CD8-positive, alpha-beta memory T cell (primary cell): ENCODE results near the gene MYO6. TPM values are rescaled to one million over a fixed set of nuclear protein-coding genes. Genes with fewer than 3 reads are reported as not detected.
"Not testable (repeated sequence)": the region's sequence is repeated elsewhere in the genome, so short reads cannot be mapped to it uniquely, and the experiment has no call there.

Experiments used
- CTCF ChIA-PET: fragments of 350-600 bp; sonication (Branson Sonifier 250); formaldehyde crosslinking; loops from one replicate; lab custom pipeline; 2021; ENCODE audit warnings: antibody characterized with exemption; lab: Charles Lee
- POLR2A ChIA-PET: fragments of 350-600 bp; sonication (Branson Sonifier 250); formaldehyde crosslinking; loops from one replicate; lab custom pipeline; 2021; ENCODE audit warnings: antibody characterized with exemption; lab: Charles Lee
- DNase-seq, 5 donors: peaks; one replicate each; pipeline versions ENCODE4 v3.0.0 to v3.0.0-alpha.2; 2020 to 2022; ENCODE audit warnings: mixed read lengths in 1 of 5
- H3K27ac ChIP-seq: one replicate; pipeline ENCODE4 v1.7.0; 2013; ENCODE audit warnings: low read depth, mild to moderate bottlenecking, low read length, moderate library complexity
- H3K27me3 ChIP-seq: 2 replicates; pipeline ENCODE4 v1.7.0; 2013; ENCODE audit warnings: low read length, mild to moderate bottlenecking; ENCODE audit not compliant: insufficient read depth, poor library complexity, severe bottlenecking
- H3K36me3 ChIP-seq: 2 replicates; pipeline ENCODE4 v1.7.0; 2013; ENCODE audit warnings: mild to moderate bottlenecking, low read length, moderate library complexity; ENCODE audit not compliant: insufficient read depth
- H3K4me1 ChIP-seq: 2 replicates; pipeline ENCODE4 v1.7.0; 2013; ENCODE audit warnings: mild to moderate bottlenecking, low read length, moderate library complexity; ENCODE audit not compliant: insufficient read depth
- H3K4me3 ChIP-seq: 2 replicates; pipeline ENCODE4 v1.7.0; 2013; ENCODE audit warnings: mild to moderate bottlenecking, low read length
- H3K9me3 ChIP-seq: 2 replicates; pipeline ENCODE4 v1.7.0; 2013; ENCODE audit warnings: mild to moderate bottlenecking, low read length
- H3K27ac Mint-ChIP-seq, 8 donors: one replicate each; pipeline ENCODE4 v1.8.0; 2020 to 2021; ENCODE audit warnings: mixed read lengths in 8 of 8, mild to moderate bottlenecking in 6 of 8, inconsistent platforms in 3 of 8, moderate library complexity in 3 of 8
- H3K27me3 Mint-ChIP-seq, 2 donors: one replicate each; pipeline ENCODE4 v1.8.0; 2020 to 2021; ENCODE audit warnings: mixed read lengths in 2 of 2, mild to moderate bottlenecking in 1 of 2, moderate library complexity in 1 of 2
- H3K36me3 Mint-ChIP-seq, 3 donors: one replicate each; pipeline ENCODE4 v1.8.0; 2020 to 2021; ENCODE audit warnings: mixed read lengths in 3 of 3, inconsistent platforms in 1 of 3, mild to moderate bottlenecking in 1 of 3
- H3K4me1 Mint-ChIP-seq, 3 donors: one replicate each; pipeline ENCODE4 v1.8.0; 2020 to 2021; ENCODE audit warnings: mixed read lengths in 3 of 3, inconsistent platforms in 1 of 3, mild to moderate bottlenecking in 1 of 3
- H3K4me3 Mint-ChIP-seq, 7 donors: one replicate each; pipeline ENCODE4 v1.8.0; 2020 to 2021; ENCODE audit warnings: mixed read lengths in 7 of 7, mild to moderate bottlenecking in 6 of 7, moderate library complexity in 4 of 7, inconsistent platforms in 2 of 7
- H3K9me3 Mint-ChIP-seq, 5 donors: one replicate each; pipeline ENCODE4 v1.8.0; 2020 to 2022; ENCODE audit warnings: mixed read lengths in 5 of 5, mild to moderate bottlenecking in 3 of 5, moderate library complexity in 2 of 5, inconsistent platforms in 1 of 5
- polyA plus RNA-seq: library from polyadenylated mRNA; unstranded; fragments of 300-500 nt; fragmentation: Illumina TruSeq; gene quantifications from one replicate; pipeline ENCODE4 v1.2.3, GENCODE V29; 2021
- total RNA-seq, 2 experiments: library from RNA; stranded (reverse); gene quantifications; one replicate each; pipeline ENCODE4 v1.2.3, GENCODE V29; 2021

Gene MYO6
- total and polyA plus RNA-seq, 3 experiments from 2014 or later, result 5.4 to 6.5 (median 5.8) TPM

- H3K4me1 ChIP-seq, H3K27ac ChIP-seq, H3K27ac Mint-ChIP-seq, DNase-seq, H3K27me3 ChIP-seq, H3K27me3 Mint-ChIP-seq, H3K9me3 Mint-ChIP-seq, H3K4me3 Mint-ChIP-seq, H3K36me3 Mint-ChIP-seq, H3K4me1 Mint-ChIP-seq, H3K36me3 ChIP-seq, POLR2A ChIA-PET, CTCF ChIA-PET, H3K9me3 ChIP-seq, H3K4me3 ChIP-seq: not testable (repeated sequence)
Measured at GRCh38 chr6:75900216-75900615, 151.2 kb downstream of the MYO6 start.

- H3K27ac Mint-ChIP-seq, H3K4me1 Mint-ChIP-seq, H3K27me3 ChIP-seq, H3K9me3 ChIP-seq, H3K4me3 ChIP-seq, H3K27me3 Mint-ChIP-seq, H3K27ac ChIP-seq, H3K4me1 ChIP-seq, H3K9me3 Mint-ChIP-seq, CTCF ChIA-PET, DNase-seq, H3K36me3 Mint-ChIP-seq, H3K36me3 ChIP-seq, H3K4me3 Mint-ChIP-seq, POLR2A ChIA-PET: not testable (repeated sequence)
Measured at GRCh38 chr6:75905129-75905528, 156.1 kb downstream of the MYO6 start.

DNA sequence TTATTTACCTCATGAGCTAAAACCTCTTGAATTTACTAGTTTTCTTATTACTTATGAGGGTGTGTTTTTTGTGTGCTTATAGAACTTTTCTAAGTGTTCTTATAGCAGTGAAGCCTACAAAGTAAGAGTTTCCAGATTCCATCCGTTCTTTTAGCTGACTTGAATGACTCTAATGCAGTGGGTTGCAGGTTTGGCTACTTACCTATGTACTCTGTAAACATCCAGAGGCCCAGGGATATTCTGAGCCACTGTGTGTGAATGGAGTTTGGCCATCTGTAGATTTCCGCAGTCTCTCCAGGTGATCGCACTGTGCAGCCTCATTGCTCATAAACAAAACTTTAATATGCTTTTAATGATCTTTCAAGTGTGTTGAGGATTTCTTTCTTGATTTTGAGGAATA, 157.8 kb downstream of the MYO6 start:
- Mint-ChIP-seq H3K4me3 (no peak overlapping the region), H3K4me1 (no peaks in the 10 kb centered on the region), H3K9me3 (no peaks in the 10 kb centered on the region), H3K36me3 (peaks cover 0 to 2% (median 0%) of the 10 kb centered on the region in 3 donors), H3K27me3 (peaks cover 0 to 2% of the 10 kb centered on the region in 2 donors), H3K27ac (no peak overlapping the region)
- DNase-seq, result no peak
- Histone ChIP-seq H3K9me3 (no peaks in the 10 kb centered on the region), H3K27me3 (no peaks in the 10 kb centered on the region), H3K4me1 (no peaks in the 10 kb centered on the region), H3K36me3 (no peaks in the 10 kb centered on the region), H3K27ac (no peak overlapping the region), H3K4me3 (no peak overlapping the region)
- ChIA-PET POLR2A (no interaction called here), CTCF (interaction anchor here (1.6 kb wide), 1 partner anchor 13 kb away, joined by 7 read pairs; no protein-coding TSS in a partner anchor)

DNA sequence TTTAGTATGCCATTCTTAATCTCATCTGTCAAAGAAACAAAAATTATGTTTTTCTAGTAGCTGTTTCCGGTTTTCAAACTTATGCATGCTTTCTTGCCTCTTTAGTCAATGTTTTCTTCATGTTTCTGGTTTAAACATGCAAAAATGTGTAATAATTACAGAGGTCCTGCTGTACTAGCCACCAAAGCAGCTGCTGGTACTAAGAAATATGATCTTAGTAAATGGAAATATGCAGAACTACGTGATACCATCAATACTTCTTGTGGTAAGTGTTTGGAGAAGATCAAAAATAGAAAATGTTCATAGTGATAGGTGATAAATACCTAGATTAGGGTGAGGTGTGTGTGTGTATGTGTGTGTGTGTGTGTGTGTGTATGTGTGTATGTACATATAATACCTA, 158.4 kb downstream of the MYO6 start:
- Histone ChIP-seq H3K4me1 (no peaks in the 10 kb centered on the region), H3K36me3 (no peaks in the 10 kb centered on the region), H3K27ac (no peak overlapping the region), H3K27me3 (no peaks in the 10 kb centered on the region), H3K9me3 (no peaks in the 10 kb centered on the region), H3K4me3 (no peak overlapping the region)
- H3K36me3 Mint-ChIP-seq, result peaks cover 0 to 2% (median 0%) of the 10 kb centered on the region in 3 donors
- POLR2A ChIA-PET, result no interaction called here
- peaks cover 0 to 2% of the 10 kb centered on the region in 2 donors for H3K27me3 Mint-ChIP-seq
- DNase-seq, result no peak
- no peaks in the 10 kb centered on the region for H3K9me3 Mint-ChIP-seq
- no peak overlapping the region for H3K27ac Mint-ChIP-seq
- CTCF ChIA-PET, result no interaction called here
- H3K4me3 Mint-ChIP-seq, result no peak overlapping the region
- H3K4me1 Mint-ChIP-seq, result no peaks in the 10 kb centered on the region

DNA sequence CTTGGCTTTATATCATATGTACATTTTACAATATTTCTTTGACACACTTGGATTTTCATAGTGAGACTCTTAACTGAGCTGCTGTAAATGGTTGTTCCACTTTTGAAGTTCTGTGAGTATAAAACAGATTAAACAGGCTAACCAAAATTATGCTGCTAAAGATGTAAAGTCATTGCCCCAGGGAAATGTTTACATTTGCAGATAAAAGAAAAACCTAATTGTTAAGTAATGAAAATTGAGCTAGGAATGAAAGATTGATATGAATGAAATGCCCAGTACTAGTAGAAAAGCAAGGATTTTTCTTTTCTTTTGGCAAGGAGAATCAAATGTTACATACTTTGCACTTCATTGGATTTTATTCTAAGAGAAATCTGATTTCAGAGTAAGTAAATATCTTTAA, 164.0 kb downstream of the MYO6 start:
- DNase-seq, result no peak
- no peak overlapping the region for H3K27ac ChIP-seq
- no peaks in the 10 kb centered on the region for H3K4me1 ChIP-seq
- H3K27me3 ChIP-seq, result no peaks in the 10 kb centered on the region
- Mint-ChIP-seq H3K4me3 (no peak overlapping the region), H3K27ac (no peak overlapping the region), H3K9me3 (no peaks in the 10 kb centered on the region), H3K36me3 (peaks cover 1 to 18% (median 11%) of the 10 kb centered on the region in 3 donors), H3K27me3 (no peaks in the 10 kb centered on the region), H3K4me1 (no peaks in the 10 kb centered on the region)
- POLR2A ChIA-PET, result no interaction called here
- CTCF ChIA-PET, result no interaction called here
- no peak overlapping the region for H3K4me3 ChIP-seq
- H3K36me3 ChIP-seq, result no peaks in the 10 kb centered on the region
- no peaks in the 10 kb centered on the region for H3K9me3 ChIP-seq

DNA sequence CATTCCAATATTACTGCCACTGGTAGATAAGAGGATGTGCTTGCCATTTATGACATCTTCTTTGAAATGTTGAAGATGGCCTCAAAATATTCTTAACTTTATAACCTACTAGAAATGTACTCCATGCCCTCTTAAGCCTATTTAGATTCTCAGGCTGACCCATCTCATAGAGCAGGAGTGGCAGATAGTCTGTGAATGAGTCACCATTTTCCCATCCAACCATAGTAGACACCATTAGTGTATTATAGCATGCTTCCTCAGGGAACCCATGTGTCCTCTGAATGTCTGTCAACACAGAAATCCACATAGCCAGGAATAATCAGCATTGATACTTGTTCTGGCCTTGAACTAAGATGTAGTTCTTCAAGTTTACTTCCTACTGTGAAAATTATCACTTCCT, 173.2 kb downstream of the MYO6 start:
- no peak for DNase-seq

DNA sequence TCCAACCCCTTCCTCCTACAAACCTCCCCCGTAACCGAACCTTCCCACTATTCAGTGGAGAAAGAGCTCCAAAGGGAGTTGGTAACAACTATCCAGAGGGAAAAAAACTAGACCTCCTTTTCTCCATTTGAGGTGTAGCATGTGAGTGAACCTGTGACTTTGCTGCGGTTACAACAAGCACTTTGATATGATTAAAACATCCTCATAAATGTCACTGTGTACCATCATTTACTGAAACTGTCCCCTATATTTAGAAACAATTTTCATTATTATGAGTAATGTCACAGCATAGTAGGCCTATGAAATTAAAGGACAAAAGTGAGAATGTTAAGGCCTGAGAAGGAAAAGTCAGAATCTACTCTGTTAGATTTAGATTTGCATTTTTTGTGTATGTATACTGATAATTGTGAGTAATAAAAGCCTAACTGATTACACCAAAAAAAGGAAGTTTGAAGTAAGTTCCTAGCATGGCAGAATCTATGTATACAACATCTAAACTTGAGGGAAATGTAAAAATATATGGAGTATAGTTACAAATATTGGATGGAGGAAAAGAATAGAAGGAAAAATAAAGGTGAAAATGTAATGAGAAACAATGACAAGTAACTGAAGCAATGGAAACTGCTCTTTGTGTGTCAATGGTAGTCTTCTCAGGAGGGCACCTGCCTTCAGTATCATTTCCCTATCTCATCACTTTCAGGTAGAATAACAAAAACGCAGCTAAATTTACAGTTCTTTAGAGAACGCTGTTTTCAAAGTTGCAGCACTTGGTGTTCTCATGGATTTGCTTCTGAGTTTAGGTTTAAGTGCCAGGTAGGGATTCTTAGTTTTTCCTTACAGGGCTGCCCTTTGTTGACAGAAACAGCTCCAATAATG, 177.5 kb downstream of the MYO6 start:
- POLR2A ChIA-PET, result no interaction called here
- H3K9me3 Mint-ChIP-seq, result no peaks in the 10 kb centered on the region

More for the DNA sequence above, 173.2 kb downstream of the MYO6 start:
- Histone ChIP-seq H3K4me3 (no peak overlapping the region), H3K27ac (no peak overlapping the region), H3K9me3 (no peaks in the 10 kb centered on the region), H3K36me3 (no peaks in the 10 kb centered on the region), H3K4me1 (no peaks in the 10 kb centered on the region), H3K27me3 (no peaks in the 10 kb centered on the region)
- peaks cover 0 to 2% of the 10 kb centered on the region in 2 donors for H3K27me3 Mint-ChIP-seq
- ChIA-PET CTCF (no interaction called here), POLR2A (no interaction called here)
- H3K27ac Mint-ChIP-seq, result no peak overlapping the region
- no peaks in the 10 kb centered on the region for H3K9me3 Mint-ChIP-seq
- peaks cover 0 to 7% (median 0%) of the 10 kb centered on the region in 3 donors for H3K36me3 Mint-ChIP-seq
- H3K4me3 Mint-ChIP-seq, result no peak overlapping the region
- no peaks in the 10 kb centered on the region for H3K4me1 Mint-ChIP-seq

DNA sequence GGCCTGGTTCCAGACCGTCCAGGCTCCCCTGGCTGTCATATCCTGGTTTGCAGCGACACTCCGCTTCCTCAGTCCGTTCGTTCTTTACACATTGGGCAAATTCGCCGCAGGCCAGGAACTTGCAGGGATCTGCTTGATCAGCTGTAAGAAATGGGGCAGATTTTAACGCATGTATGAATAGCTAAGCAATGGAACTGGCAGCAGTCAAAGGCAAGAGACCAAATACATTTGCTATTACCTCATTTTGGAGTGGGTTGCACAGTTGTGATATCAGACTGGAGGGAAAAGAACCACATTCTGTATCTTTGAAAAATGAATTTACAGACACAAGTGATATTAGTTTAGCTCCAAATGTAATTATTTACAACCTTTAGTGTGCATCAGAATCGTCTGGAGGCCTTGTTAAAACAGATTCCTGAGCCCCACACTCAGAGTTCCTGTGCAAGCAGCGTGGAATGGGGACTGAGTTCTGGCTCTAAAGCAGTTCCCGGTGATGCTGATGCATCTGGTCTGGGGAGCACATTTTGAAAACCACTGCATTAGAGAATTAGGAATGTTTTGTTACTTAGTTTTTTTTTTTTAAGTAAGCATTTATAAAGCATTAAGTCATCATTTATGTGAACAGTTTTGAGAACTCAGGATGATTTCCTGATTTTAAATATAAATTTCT, 182.1 kb downstream of the MYO6 start:
- ChIA-PET CTCF (no interaction called here), POLR2A (no interaction called here)
- peaks cover 5 to 16% (median 14%) of the 10 kb centered on the region in 3 donors for H3K4me1 Mint-ChIP-seq
- Histone ChIP-seq H3K4me1 (no peaks in the 10 kb centered on the region), H3K9me3 (no peaks in the 10 kb centered on the region), H3K36me3 (no peaks in the 10 kb centered on the region), H3K27me3 (no peaks in the 10 kb centered on the region), H3K27ac (no peak overlapping the region), H3K4me3 (no peak overlapping the region)
- H3K27me3 Mint-ChIP-seq, result peaks cover 8 to 19% of the 10 kb centered on the region in 2 donors
- no peak overlapping the region for H3K27ac Mint-ChIP-seq
- DNase-seq, result no peak
- no peaks in the 10 kb centered on the region for H3K9me3 Mint-ChIP-seq
- H3K36me3 Mint-ChIP-seq, result peaks cover 0 to 3% (median 0%) of the 10 kb centered on the region in 3 donors
- no peak overlapping the region for H3K4me3 Mint-ChIP-seq

More for the DNA sequence above, 177.5 kb downstream of the MYO6 start:
- H3K4me1 ChIP-seq, result no peaks in the 10 kb centered on the region
- CTCF ChIA-PET, result no interaction called here
- Mint-ChIP-seq H3K27me3 (peaks cover 0 to 2% of the 10 kb centered on the region in 2 donors), H3K36me3 (no peaks in the 10 kb centered on the region), H3K4me1 (no peaks in the 10 kb centered on the region), H3K4me3 (no peak overlapping the region), H3K27ac (no peak overlapping the region)
- H3K4me3 ChIP-seq, result no peak overlapping the region
- no peaks in the 10 kb centered on the region for H3K9me3 ChIP-seq
- DNase-seq, result no peak
- H3K27me3 ChIP-seq, result no peaks in the 10 kb centered on the region
- H3K36me3 ChIP-seq, result no peaks in the 10 kb centered on the region
- no peak overlapping the region for H3K27ac ChIP-seq
